HG03469 (cell line): ENCODE results near the gene UVRAG.

Source experiments
- ATAC-seq: cut with Tn5 transposase; IDR thresholded peaks from one replicate; pipeline ENCODE4 v1.9.1; 2021; ENCODE audit warnings: mild to moderate bottlenecking, moderate library complexity, moderate number of reproducible peaks; ENCODE audit not compliant: unreplicated experiment

UVRAG gene

GRCh38 chr11:76131671-76132631 is 316.9 kb downstream of the UVRAG start:
- ATAC-seq: no peak

- no peak for ATAC-seq
Observed at GRCh38 chr11:76134239-76134638, 319.2 kb downstream of the UVRAG start.

GRCh38 chr11:76135491-76135890 is 320.5 kb downstream of the UVRAG start:
- ATAC-seq: no peak

GRCh38 chr11:76139314-76139713 is 324.3 kb downstream of the UVRAG start:
- no peak for ATAC-seq

GRCh38 chr11:76140912-76141574 is 326.0 kb downstream of the UVRAG start:
- no peak for ATAC-seq

GRCh38 chr11:76141901-76142588 is 327.0 kb downstream of the UVRAG start:
- no peak for ATAC-seq

- ATAC-seq: no peak
Observed at GRCh38 chr11:76143274-76143673, 328.3 kb downstream of the UVRAG start.

- no peak for ATAC-seq
Observed at GRCh38 chr11:76147106-76147740, 332.2 kb downstream of the UVRAG start.

- no peak for ATAC-seq
Observed at GRCh38 chr11:76148231-76148630, 333.2 kb downstream of the UVRAG start.

- ATAC-seq: no peak
Observed at GRCh38 chr11:76148941-76149613, 334.1 kb downstream of the UVRAG start.

GRCh38 chr11:76149713-76150112 is 334.7 kb downstream of the UVRAG start:
- no peak for ATAC-seq

- ATAC-seq: no peak
Observed at GRCh38 chr11:76150141-76150540, 335.1 kb downstream of the UVRAG start.

GRCh38 chr11:76151556-76152085 is 336.6 kb downstream of the UVRAG start:
- ATAC-seq: no peak

- ATAC-seq: peak; percentile 52
Observed at GRCh38 chr11:76152086-76152681, 337.2 kb downstream of the UVRAG start.

GRCh38 chr11:76152741-76153570 is 337.9 kb downstream of the UVRAG start:
- ATAC-seq: no peak

GRCh38 chr11:76153571-76153923 is 338.5 kb downstream of the UVRAG start:
- ATAC-seq: no peak

GRCh38 chr11:76155500-76156227 is 340.7 kb downstream of the UVRAG start:
- no peak for ATAC-seq

- ATAC-seq: no peak
Observed at GRCh38 chr11:76156971-76157427, 342.0 kb downstream of the UVRAG start.
